Measurements from ENCODE around the gene IFIH1. TPM values are rescaled to one million over a fixed set of nuclear protein-coding genes. Genes with fewer than 3 reads are reported as not detected.

Gene IFIH1
- total RNA-seq, 1 donor from 2014 or later, result 6.3 TPM

DNA sequence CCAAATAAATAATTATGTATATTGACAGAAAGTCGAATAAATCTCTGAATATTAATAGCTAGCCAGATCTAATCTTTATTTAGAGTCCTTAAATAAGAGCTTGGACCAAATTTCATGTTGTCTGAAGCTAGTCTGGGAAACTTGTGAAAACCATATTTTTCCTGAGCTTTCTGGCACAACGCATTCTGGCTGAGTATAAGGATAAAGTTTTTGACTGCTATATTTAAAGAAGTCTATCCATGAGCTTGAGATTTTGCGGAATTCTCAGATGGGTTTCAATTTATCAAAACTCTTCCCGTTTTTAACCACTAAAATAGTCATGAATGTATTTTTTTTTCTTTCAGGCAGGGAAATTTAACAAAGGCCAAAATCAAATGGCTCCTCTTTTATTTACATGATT is 99.1 kb downstream of the IFIH1 start:
- no peak for DNase-seq (ENCODE audit: low read depth in 2 of 2)

DNA sequence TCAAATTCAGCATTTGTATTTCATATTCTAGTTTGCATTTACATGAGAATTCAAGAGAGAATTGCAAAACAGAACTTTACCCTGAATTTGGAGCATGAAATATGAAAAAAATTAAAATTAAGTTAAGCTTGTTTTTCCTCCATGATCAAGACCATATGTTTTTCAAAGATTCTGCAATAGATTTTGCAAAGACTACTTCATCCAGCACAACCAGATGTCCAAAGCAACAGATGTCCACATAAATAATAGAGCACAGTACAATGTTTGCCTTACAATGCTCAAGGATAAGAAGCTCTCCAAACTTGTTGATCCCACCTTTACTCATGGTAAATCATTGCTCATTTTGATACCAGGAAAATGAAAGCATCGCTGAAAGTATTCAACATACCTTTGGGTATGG is 100.9 kb downstream of the IFIH1 start:
- no peak for DNase-seq (ENCODE audit: low read depth in 2 of 2)

Other genes with a start within 250 kb of the IFIH1 start
- 49.5 and 79.6 TPM in 2 replicates for gene DPP4, start 244.5 kb downstream of the IFIH1 start, total RNA-seq
- gene GCG, start 166.4 kb downstream of the IFIH1 start, total RNA-seq, result not detected in 2 replicates
- under 0.01 and 0.20 TPM in 2 replicates for gene FAP, start 75.2 kb downstream of the IFIH1 start, total RNA-seq
- gene GCA, start 25.4 kb upstream of the IFIH1 start, total RNA-seq, result 2.2 and 5.4 TPM in 2 replicates